ENCODE results near the gene SLC6A11. TPM values are rescaled to one million over a fixed set of nuclear protein-coding genes. Genes with fewer than 3 reads are reported as not detected.

Gene SLC6A11
- not detected in 2 replicates for total RNA-seq (2022)
- not detected for Bru-seq, nascent RNA
- BruChase-seq, experiment 1, labeled RNA remaining after a 6-hour chase = percentile 0 among the genes with signal in this experiment
- not detected for BruChase-seq, experiment 2, labeled RNA remaining after a 2-hour chase
- long read RNA-seq = 0 reads

DNA sequence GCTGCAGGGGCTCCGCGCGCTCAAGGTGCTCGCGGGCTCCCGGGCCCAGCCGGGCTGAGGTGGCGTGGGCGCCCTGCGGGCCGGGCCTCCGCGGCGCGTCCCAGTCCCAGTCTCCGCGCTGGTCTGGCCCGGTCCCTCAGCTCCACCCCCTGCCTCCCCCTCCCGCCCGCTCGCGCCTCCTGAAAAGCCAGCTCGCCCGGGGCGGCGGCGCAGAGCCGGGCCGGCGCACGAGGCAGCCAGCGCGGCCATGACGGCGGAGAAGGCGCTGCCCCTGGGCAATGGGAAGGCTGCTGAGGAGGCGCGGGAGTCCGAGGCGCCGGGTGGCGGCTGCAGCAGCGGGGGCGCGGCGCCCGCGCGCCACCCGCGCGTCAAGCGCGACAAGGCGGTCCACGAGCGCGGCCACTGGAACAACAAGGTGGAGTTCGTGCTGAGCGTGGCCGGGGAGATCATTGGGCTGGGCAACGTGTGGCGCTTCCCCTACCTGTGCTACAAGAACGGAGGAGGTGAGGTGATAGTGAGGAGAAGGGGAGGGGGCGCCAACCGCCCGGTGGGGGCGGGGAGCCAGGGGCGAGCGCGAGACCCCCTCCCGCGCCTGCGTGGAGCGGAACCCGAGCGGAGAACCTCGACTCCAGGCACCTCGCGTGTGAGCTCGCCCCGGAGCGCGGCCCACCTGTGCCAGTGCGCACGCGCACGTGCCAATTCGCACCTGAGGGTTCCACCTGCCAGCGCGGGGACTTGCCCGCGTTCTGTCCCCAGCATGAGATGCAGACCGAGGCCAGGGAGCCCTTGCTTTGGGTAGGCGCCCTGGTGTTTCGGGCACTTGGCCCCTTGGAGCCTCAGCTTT, at the start of gene SLC6A11:
SLC6A11 (plus strand) TSS at position 210 of the 844 bp plus-strand sequence; CDS start at position 248, 38 bp downstream.
- no peaks in the 10 kb centered on the region for H3K36me3 Mint-ChIP-seq (ENCODE audit: insufficient read depth, unreplicated experiment)
- H3K4me1 Mint-ChIP-seq (ENCODE audit: low read depth, unreplicated experiment) = no peaks in the 10 kb centered on the region
- CTCF ChIA-PET = no interaction called here
- DNase-seq = no peak
- peaks cover 59% of the 10 kb centered on the region for H3K27me3 Mint-ChIP-seq (ENCODE audit: unreplicated experiment)
- BruUV-seq (replicated peaks) = no TSS peak
- H3K27ac Mint-ChIP-seq (ENCODE audit: unreplicated experiment) = no peak within 1 kb of the TSS
- TF ChIP-seq, protein P1, sequence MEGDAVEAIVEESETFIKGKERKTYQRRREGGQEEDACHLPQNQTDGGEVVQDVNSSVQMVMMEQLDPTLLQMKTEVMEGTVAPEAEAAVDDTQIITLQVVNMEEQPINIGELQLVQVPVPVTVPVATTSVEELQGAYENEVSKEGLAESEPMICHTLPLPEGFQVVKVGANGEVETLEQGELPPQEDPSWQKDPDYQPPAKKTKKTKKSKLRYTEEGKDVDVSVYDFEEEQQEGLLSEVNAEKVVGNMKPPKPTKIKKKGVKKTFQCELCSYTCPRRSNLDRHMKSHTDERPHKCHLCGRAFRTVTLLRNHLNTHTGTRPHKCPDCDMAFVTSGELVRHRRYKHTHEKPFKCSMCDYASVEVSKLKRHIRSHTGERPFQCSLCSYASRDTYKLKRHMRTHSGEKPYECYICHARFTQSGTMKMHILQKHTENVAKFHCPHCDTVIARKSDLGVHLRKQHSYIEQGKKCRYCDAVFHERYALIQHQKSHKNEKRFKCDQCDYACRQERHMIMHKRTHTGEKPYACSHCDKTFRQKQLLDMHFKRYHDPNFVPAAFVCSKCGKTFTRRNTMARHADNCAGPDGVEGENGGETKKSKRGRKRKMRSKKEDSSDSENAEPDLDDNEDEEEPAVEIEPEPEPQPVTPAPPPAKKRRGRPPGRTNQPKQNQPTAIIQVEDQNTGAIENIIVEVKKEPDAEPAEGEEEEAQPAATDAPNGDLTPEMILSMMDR (IDR thresholded peaks at IDR 0.05; ENCODE audit: unreplicated experiment) = no peak
- intact Hi-C loops (cut with micrococcal nuclease; ENCODE audit: unreplicated experiment) = no loop called here
- H3K4me3 Mint-ChIP-seq (ENCODE audit: low read depth, unreplicated experiment) = no peak within 1 kb of the TSS
- H3K9me3 Mint-ChIP-seq (ENCODE audit: low read depth, unreplicated experiment) = no peaks in the 10 kb centered on the region

DNA sequence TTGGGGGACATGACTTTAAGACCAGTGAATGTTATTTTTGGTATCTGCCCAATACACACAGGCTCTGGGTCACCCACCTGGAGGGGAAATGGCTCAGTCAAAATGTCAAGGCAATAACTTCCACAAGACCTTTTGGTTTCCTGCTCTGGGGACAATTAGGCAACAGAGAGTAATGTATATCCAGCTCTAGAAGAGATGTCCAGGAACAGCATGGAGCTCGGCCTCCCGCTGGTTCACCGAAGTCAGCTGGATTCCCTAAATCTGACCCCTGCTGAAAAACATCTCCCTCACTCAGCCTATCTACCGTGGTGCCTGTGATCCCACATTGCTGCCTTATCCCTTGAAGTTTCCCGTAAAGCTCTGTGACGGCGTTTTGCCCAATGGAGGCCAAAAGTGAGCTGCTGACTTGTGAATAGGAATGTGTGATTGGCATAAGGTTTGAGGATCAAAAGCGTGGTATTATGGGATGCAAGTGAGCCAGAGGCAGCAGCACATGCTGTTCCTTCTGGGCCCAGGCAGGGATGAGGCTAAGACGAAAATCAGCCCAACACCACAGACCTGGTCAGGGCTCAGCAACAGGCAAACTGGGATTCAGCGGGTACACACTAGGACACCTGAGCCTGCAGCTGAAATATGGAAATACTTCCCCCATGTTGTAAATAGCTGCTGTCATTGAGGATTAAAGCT, 47.2 kb upstream of the SLC6A11 start:
- no peaks in the 10 kb centered on the region for H3K4me1 Mint-ChIP-seq (ENCODE audit: low read depth, unreplicated experiment)
- H3K27me3 Mint-ChIP-seq (ENCODE audit: unreplicated experiment) = peaks cover 57% of the 10 kb centered on the region
- BruUV-seq (replicated peaks) = no TSS peak

DNA sequence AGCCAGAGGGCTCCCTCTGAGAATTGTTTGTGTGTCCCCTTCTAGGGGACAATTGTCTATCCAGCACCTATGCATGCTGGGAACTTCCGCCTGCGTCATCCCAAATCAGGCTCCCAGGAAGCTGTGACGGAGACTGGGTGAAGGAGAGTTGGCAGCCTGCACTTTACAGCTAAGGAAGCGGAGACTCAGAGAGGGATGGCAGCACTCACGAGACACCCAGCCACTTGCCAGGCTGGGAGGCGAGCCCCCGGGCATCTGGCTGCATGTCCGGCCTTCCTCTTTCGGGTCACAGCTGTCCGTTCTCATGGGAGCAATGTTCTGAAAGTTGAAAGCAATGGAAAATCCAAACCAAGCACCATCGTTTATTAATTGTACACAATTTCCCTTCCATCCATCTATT, 45.5 kb upstream of the SLC6A11 start:
- no peak overlapping the region for H3K27ac Mint-ChIP-seq (ENCODE audit: unreplicated experiment)
- TF ChIP-seq, protein P1 (IDR thresholded peaks at IDR 0.05; ENCODE audit: unreplicated experiment) = no peak
- intact Hi-C loops (cut with micrococcal nuclease; ENCODE audit: unreplicated experiment) = no loop called here
- H3K27me3 Mint-ChIP-seq (ENCODE audit: unreplicated experiment) = peaks cover 63% of the 10 kb centered on the region
- no peak overlapping the region for H3K4me3 Mint-ChIP-seq (ENCODE audit: low read depth, unreplicated experiment)
- no TSS peak for BruUV-seq (replicated peaks)
- CTCF ChIA-PET = interaction anchor here (4.4 kb wide), 1 partner anchor 12 kb away, joined by 15 read pairs; no protein-coding TSS in a partner anchor
- no peaks in the 10 kb centered on the region for H3K36me3 Mint-ChIP-seq (ENCODE audit: insufficient read depth, unreplicated experiment)
- DNase-seq = no peak
- no peaks in the 10 kb centered on the region for H3K4me1 Mint-ChIP-seq (ENCODE audit: low read depth, unreplicated experiment)
- H3K9me3 Mint-ChIP-seq (ENCODE audit: low read depth, unreplicated experiment) = no peaks in the 10 kb centered on the region

More for the DNA sequence above, 47.2 kb upstream of the SLC6A11 start:
- H3K36me3 Mint-ChIP-seq (ENCODE audit: insufficient read depth, unreplicated experiment) = no peaks in the 10 kb centered on the region
- DNase-seq = no peak
- no peak overlapping the region for H3K27ac Mint-ChIP-seq (ENCODE audit: unreplicated experiment)
- CTCF ChIA-PET = interaction anchor here (4.4 kb wide), 1 partner anchor 11 kb away, joined by 15 read pairs; no protein-coding TSS in a partner anchor
- H3K9me3 Mint-ChIP-seq (ENCODE audit: low read depth, unreplicated experiment) = no peaks in the 10 kb centered on the region
- TF ChIP-seq, protein P1 (IDR thresholded peaks at IDR 0.05; ENCODE audit: unreplicated experiment) = no peak
- H3K4me3 Mint-ChIP-seq (ENCODE audit: low read depth, unreplicated experiment) = no peak overlapping the region
- intact Hi-C loops (cut with micrococcal nuclease; ENCODE audit: unreplicated experiment) = no loop called here

GRCh38 chr3:10770981-10771380, 45.0 kb upstream of the SLC6A11 start:
- DNase-seq = no peak
- CTCF ChIA-PET = interaction anchor here (4.4 kb wide), 1 partner anchor 13 kb away, joined by 15 read pairs; no protein-coding TSS in a partner anchor
- Mint-ChIP-seq H3K4me1 (ENCODE audit: low read depth, unreplicated experiment) (no peaks in the 10 kb centered on the region), H3K27ac (ENCODE audit: unreplicated experiment) (no peak overlapping the region), H3K27me3 (ENCODE audit: unreplicated experiment) (peaks cover 63% of the 10 kb centered on the region), H3K36me3 (ENCODE audit: insufficient read depth, unreplicated experiment) (no peaks in the 10 kb centered on the region), H3K9me3 (ENCODE audit: low read depth, unreplicated experiment) (no peaks in the 10 kb centered on the region), H3K4me3 (ENCODE audit: low read depth, unreplicated experiment) (no peak overlapping the region)
- TF ChIP-seq, protein P1 (IDR thresholded peaks at IDR 0.05; ENCODE audit: unreplicated experiment) = no peak
- no TSS peak for BruUV-seq (replicated peaks)
- intact Hi-C loops (cut with micrococcal nuclease; ENCODE audit: unreplicated experiment) = no loop called here

Measured in Calu3 (cell line).